T follicular helper cell (primary cell): ENCODE measurements around the gene RAD51B.
"Not testable (repeated sequence)": the region's sequence is repeated elsewhere in the genome, so short reads cannot be mapped to it uniquely, and the experiment has no call there.

ENCODE experiments used
- DNase-seq: peaks from one replicate; pipeline ENCODE4 v3.0.0-alpha.2; 2020; ENCODE audit warnings: low read depth

The RAD51B gene

DNA sequence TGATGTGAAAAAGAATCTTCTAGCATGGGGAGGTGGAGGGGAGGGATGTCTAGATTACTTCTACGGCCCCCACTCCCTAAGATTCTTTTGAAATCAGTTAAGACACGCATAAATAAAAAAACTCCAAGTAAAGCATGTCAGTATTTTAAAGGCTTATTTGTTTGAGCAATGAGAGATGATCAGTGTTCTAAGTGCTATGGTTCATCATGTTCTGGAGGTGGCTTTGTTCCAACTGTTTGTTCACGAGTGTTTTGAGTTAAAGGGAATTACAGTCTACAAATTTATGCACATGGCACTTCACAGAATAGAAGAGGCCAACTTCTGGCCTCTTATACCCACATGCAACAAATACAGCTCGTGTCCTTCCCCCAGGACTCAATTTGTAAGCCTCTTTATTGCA is 394.9 kb downstream of the RAD51B start:
- DNase-seq: no peak

DNA sequence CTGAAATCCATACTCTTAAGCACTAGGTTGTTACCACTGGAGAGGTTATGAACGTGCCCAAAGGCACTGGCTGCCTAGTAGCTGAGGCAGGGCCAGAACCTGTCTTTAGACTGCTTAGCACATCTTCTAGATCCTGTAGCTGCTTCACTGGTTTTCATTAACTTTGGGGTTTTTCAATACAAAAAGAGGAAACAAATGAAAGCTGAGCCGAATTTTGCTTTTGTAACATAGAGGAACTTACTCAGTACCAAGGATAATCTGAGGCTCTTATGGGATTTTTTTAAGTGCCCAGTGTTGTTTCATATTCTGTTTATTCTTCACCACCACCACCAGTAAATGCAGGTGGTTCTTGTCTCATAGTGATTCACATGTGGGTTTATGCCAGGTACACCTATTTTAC is 396.1 kb downstream of the RAD51B start:
- DNase-seq: no peak

DNA sequence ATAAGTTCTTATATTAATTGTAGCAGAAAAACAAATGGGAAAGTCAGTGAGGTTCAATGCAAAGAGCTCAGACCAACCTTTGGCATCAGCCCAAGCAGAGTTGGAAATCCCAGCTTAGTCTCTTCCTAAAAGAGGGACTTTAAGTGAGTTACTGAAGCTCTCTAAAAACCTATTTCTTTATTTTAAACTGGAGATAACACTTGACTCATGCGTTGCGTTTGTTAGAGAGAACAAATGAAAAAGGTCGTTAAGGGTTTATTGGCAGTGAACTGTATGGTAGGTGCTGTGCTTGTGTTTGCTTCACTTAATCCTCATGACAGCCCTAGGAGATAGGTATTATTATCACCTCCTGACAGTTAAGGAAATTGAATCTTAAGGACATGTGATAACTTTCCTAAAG is 396.5 kb downstream of the RAD51B start:
- DNase-seq: no peak

DNA sequence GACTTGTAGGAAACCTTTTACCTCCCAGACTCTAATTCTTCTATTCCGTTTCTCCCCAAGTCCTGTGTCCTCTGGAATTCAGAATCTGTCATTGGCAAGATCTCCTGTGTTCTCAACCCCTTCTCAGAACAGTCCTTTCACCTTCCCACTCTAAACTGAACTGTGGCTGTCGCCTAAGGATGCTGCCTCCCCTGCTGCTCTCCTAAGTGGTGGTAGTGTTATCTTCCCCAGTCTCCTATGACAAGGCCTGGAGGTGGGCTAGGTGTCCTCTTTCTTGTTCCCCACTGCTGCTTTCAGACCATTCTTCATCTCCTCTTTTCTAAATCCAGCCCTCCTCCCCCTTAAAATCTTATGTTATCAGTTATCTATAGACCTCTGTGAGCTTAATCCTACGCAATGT is 397.4 kb downstream of the RAD51B start:
- DNase-seq: no peak

DNA sequence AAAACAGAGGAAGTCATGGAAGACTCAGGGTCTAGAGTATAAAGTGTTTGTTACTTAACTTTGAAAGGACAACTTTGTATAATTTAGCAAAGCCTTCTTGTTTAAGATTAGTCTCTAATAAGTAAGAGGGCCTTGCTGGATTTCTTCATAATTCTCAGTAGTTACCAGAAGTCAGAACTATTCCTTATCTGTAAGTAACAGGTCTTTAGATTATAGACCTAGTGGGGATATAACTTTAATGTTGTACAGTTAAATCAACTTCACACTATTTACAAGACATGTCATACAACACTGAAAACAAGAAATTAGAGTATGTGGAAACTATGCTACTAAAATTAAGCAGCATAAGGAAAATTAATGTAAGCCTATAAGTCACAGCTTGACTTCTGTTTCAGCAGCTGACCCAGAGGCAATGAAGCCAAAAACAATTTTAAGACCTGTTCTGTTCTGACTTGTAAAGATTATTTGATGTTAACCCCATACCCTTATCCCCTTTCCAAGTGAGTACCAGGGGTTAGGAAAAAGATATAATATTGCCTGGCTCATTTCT is 398.3 kb downstream of the RAD51B start:
- no peak for DNase-seq

DNA sequence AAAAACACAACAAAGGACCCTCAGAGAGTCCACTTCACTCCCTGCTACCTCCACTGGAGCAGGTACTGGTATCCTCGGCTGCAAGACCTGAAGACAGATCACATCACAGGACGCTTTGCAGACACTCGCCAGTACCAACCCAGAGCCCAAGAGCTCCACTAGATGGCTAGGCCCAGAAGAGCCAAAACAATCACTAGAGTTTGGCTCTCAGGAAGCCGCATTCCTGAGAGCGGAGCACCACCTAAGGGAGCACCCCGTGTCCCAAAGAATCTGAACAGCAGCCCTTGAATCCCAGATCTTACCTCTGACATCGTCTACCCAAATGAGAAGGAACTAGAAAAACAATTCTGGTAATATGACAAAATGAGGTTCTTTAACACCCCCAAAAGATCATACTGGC is 399.8 kb downstream of the RAD51B start:
- no peak for DNase-seq

DNA sequence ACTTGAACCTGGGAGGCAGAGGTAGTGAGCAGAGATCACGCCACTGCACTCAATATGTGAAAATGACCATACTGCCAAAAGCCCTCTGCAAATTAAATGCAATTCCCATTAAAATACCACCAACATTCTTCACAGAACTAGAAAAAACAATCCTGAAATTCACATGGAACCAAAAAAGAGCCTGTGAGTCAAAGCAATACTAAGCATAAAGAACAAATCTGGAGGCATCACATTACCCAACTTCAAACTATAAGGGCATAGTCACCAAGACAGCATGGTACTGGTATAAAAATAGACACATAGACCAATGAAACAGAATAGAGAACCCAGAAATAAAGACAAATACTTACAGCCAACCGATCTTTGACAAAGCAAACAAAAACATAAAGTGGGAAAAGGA is 401.5 kb downstream of the RAD51B start:
- not testable (repeated sequence) for DNase-seq

DNA sequence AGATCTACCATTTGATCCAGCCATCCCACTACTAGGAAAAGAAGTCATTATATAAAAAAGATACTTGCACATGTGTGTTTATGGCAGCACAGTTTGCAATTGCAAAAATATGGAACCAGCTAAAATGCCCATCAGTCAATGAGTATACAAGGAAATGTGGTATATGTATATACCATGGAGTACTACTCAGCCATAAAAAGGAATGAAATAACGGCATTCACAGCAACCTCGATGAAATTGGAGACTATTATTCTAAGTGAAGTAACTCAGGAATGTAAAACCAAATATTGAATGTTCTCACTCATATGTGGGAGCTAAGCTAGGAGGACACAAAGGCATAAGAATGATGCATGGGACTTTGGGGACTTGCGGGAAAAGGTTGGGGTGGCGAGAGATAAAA is 402.6 kb downstream of the RAD51B start:
- DNase-seq: no peak

DNA sequence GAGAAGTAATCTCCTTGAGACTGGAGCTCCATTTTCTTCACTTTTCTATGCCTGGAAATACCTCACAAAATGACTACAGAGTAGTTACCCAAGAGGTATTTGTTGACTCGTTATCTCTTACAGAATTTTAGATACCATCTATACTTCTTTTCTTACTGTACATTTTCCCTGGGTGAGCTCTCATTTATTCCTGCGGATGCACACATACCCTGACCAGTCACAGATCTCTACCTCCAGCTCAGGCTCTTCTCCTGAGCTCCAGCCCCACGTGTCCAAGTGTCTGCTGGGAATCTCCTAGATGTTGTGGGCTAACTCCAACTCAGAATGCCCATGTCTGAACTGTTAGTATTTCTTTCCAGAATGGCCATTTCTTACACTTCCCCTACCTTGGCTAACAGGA is 403.1 kb downstream of the RAD51B start:
- DNase-seq: no peak

DNA sequence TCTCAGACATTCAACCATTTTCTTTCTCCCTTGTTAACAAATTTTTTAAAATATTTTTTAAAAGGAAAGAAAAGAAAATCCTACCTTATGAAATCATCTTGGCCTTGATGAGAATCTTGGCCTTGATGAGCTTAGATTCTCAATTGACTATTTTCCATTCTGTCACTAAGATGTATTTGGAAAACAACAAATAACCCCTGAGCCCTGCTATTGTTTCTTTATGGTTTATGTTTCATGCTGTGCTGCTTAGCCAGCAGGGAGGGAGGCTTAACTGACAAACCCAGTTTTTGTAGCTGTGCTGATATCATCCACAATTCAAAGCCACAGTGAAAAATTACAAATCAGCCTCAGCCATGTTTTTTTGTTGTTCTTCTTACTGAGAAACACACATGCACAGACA is 404.1 kb downstream of the RAD51B start:
- DNase-seq: no peak

DNA sequence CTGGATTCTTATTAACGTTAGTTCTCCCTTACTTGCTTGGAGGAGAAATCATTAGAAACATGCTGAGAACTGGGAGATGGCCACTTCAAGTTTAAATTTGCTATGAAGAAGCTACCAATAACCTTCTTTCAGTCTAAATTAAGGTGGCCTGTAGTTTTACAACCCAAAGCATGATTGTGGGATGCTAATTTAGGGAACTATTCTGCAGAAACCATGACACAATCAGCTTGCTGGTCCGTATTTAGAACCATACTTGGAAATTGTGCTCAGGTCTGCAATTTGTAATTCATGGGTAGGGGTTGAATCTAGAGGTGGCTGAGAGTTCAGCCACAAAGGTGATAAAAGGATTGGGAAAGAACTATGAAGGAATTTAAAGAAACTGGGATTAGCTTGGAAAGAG is 405.7 kb downstream of the RAD51B start:
- DNase-seq: no peak

DNA sequence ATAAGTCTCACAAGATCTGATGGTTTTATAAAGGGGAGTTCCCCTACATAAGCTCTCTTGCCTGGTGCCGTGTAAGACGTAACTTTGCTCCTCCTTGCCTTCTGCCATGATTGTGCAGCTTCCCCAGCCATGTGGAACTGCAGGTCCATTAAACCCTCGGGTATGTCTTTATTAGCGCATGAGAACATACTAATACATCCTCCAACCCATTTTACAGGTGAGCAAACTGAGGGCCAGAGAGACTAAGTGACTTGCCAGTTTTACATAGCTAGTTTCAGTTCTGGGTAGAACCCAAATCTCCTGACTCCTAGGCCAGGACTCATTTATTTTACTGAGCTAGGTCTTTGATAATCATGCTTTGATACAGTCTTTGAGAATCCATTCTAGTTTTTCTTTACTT is 406.9 kb downstream of the RAD51B start:
- DNase-seq: no peak

DNA sequence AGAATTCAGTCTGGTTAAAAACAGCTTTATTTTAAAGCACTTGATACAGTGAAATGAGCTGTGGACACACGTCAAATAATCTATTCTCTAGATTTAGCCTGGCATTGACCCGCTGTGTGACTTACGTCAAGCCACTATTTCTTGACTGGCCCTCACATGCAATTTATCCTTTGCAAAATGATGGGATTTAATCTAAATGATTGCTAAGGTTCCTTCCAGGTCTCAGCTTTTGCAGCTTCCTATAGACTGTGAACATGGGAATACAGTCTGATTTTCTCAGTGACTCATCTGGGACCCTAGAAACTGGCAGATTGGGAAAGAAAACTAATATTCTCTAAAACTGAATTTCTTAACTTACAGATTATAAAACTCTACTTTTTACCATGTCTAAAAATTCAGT is 409.1 kb downstream of the RAD51B start:
- DNase-seq: no peak

DNA sequence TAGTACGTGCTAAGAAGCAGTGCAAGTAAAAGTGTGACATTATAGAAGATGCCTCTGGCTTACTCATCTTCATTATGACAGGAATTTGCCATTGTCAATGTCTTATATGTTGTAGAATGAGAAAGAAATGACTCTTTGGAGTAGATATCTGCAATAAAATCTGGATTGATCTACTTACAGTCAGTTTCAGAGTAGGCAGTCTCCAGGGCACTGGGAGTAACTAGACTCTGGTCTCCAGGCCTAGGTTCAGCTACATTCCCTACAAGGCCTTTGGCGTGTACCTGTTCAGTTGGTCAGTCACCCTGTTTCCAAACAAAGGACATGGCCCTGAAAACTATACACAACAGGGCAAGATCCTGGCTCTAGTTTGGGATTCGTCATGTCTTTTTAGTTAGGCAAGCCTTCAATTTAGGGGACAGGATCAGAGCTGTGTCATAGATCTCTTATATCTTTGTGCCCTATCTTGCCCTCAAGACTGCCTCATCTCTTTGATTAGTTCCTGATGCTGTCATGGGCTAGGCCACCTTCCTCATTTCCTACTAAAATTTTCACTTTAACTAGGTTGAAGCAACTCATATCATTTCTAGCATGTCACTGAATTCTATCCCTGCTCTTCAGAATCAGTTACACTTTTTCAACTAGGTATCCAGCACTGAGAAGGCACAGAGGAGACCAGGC is 410.0 kb downstream of the RAD51B start:
- no peak for DNase-seq

DNA sequence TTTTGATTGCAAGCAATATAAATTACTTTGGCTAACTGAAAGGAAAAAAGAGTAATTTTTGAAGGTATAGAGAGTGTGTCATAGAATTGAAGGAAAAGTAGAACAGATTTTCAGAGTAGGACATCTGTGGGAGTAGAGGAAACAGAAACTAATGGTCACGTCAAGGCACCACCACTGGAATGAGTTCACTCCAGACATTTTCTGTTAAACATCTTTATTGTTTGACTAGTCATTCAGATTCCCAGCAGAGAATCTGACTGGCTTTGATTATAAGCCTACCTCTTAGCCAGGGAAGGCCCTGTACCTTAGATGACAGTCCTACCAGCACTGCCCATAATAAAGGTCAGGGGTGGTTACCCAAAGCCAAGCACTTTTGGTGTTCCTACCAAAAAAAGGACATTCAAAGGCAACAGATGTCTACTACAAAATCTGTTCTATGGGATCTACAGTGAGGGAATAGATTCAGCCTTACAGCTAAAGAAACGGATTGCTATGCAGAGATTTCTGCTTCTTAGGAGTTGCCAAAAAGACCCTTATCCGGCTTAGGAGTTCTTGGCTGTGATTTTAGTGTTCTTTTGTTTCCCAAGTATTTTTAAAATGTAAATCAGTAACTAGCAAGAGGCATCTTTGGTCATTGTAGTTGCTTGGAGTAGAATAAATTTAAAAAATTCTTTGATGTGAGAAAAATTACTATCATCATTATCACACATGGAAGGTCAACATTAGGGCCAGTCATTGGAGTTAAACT is 410.8 kb downstream of the RAD51B start:
- no peak for DNase-seq

DNA sequence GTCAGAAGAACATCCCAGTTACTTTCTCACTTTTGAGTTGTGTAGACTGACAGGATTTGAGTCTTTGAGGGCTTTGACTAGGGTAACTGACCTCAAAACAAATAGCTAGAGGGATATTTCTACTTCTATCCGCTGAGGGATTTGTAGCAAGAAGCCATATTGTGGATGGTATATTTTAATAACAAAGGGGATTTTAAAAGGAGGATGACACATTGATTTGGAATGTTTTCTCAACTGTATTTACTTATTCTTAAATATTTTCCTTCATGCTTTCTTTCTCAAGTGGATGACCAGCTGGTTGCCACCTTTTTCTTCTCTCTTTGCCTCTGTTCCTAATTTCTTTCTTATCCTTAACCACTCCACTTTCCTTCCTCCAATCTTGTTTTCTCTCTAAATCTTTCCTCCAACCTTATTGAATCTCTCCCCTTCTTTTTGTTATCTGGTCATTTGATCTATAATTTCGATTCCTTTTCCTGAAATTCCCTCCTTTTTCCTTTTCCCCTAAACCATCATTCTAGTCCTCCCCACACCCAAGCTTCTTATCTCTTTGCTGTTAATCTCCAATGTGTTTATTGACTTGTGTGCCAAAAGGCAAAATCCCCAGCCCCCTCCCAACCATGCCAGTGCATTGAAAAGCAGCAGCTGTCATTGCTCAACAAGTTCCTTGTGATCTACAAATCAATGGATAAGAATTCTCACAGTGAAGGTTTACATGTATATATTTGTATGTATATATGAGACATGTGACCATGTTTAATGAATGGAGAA is 411.6 kb downstream of the RAD51B start:
- DNase-seq: no peak

DNA sequence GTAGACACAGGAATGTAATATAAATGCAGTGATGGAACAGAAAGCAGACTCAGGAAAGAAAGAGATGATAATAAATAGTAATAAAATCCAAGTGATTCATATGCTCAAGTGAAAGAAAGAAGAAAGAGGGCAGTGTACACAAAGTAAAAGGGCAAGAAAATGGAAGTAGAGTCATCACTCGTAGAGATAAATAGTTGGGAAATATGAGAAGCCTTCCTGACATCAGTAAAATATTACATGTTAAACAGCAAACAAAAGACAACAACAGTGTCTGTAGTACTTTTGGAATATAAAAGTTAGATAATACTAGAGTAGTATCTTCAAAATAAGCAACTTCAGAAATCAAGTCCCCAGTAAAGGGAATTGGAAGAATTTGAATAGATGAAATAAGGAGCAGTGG is 412.3 kb downstream of the RAD51B start:
- DNase-seq: no peak

DNA sequence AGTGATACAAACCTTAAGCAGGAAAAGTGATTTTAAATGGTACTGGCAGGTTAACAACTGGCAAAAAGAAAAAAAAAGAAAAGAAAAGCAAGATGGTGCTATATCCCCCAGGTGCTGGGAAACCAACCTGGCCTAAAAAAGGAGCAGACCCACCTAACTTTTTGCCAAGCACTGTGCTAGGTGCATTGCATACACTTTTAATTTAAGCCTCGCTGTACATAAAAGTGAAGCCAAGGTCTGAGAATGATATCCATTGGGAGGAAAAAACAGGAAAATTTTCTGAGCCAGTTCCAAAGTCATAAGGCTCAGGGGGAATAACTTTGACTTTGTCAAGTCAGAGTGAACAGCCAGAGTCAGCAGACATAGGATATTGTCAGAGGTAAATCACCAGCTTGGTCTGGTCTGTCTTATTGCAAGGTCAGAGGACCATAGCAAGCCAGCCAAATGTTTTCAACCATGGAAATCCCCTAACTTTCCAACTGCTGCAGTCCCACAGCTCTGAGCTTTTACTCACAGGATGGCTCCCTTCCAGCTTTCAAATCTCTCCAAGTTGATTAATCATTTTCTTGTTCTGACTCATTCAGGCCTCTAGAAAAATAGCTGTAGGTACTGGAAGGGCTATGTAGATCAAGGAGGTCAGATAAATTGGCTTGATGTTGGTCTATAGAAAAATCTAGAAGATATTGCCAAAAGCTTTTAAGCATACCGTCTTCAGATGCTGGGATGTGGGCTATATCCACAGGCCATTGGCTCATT is 412.9 kb downstream of the RAD51B start:
- no peak for DNase-seq

DNA sequence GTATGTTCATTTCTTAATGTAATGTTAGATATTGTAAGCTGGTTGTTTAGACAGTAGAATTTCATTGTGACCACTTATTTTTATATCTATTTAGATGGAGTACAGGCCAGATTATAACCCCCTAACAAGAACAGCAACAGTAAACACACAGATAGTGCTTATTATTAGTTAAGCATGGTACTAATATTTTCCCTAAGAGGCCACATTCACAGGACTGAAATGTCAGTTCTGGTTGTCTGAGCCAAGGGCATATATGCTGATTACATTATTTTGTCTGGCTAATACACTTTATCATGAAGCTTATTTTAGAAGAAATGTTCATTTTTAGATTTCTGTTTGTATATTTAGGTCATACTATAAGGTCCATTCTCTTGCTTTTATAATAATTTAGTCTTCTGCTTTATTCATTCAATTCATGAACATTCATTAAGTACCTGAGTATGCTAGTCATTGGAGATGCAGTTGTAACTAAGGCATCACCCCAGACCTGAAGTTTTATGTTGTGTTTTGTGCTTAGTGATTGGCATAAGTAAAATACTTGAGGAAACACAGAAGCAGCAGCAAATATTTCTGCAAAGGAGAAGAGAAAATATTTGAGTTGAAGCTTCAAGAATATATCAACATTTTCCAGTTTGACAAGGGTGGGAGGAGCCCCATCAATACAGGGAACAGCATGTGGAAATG is 413.7 kb downstream of the RAD51B start:
- no peak for DNase-seq

DNA sequence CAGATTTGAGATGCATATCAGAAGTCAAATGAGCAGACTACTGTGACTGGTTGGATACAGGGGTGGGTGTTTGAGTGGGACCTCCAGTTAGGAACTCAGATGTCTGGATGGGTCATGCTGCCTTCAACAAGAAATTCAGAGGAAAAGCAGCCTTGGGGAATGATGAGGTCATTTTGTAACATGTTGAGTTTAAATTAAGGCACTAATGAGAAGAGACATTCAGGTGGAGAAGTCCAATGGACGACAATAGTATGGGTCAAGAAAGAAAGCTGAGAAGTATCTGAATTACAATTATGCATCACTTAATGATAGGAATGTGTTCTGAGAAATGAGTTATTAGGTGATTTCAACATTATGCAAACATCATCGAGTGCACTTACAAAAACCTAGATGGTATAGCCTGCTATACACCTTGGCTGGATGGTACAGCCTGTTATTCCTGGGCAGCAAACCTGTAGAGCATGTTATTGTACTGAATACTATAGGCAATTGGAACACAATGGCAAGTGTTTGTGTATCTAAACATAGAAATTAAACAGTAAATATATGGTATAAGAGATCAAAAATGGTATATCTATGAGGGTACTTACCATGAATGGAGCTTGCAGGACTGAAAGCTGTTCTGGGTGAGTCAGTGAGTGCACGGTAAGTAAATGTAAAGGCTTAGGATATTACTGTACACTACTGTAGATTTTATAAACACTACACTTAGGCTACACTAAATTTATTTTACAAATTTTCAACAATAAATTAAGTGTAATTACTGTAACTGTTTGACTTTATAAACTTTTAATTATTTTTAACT is 414.7 kb downstream of the RAD51B start:
- DNase-seq: no peak

DNA sequence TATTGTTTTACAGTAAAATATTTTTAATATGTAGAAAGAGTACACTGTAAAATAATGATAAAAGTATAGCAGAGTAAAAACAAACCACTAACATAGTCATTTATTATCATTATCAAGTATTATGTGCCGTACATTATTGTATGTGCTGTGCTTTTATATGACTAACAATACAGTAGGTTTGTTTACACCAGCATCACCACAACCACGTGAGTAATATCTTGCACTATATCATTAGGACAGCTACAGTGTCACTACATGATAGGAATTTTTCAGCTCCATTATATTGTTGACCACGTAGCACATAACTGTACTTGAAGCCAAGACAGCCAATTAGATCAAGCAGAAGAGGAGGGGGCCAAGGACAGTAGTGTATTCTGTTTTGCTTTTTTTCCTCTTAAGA is 415.4 kb downstream of the RAD51B start:
- DNase-seq: no peak
